Measurements from ENCODE around the gene FOXL3.

GRCh38 chr7:260441-261281, 29.3 kb upstream of the FOXL3 start:
- TF ChIP-seq CTCF (IDR thresholded peaks at IDR 0.05) (no peak), POLR2A (IDR thresholded peaks at IDR 0.05) (no peak)
